Neural cell (in vitro differentiated cells): ENCODE data around the gene FYCO1. TPM values are rescaled to one million over a fixed set of nuclear protein-coding genes. Genes with fewer than 3 reads are reported as not detected.

Experiments
- H2AFZ ChIP-seq: fragments of 200-600, 300-800 bp; sonication (generic), shearing (Covaris generic); 2 replicates; pipeline ENCODE4 v1.6.0; 2014; ENCODE audit warnings: low read depth, mild to moderate bottlenecking, antibody characterized with exemption, low read length, moderate library complexity
- H3F3A ChIP-seq: fragments of 200-600 bp; shearing (Covaris generic); 2 replicates; pipeline ENCODE4 v1.6.1; 2016; ENCODE audit warnings: mild to moderate bottlenecking, moderate library complexity, mixed read lengths, antibody characterized with exemption, low read length; ENCODE audit not compliant: insufficient read depth, poor library complexity, severe bottlenecking
- H3K27ac ChIP-seq: fragments of 200-600, 300-800 bp; sonication (generic), shearing (Covaris generic); 2 replicates; pipeline ENCODE4 v1.5.1; 2014; ENCODE audit warnings: mild to moderate bottlenecking, low read length, moderate library complexity
- H3K27me3 ChIP-seq: fragments of 300-800, 200-600 bp; sonication (generic), shearing (Covaris generic); 2 replicates; pipeline ENCODE4 v1.6.0; 2014; ENCODE audit warnings: mild to moderate bottlenecking, low read depth, low read length, moderate library complexity; ENCODE audit not compliant: insufficient read depth
- H3K36me3 ChIP-seq: fragments of 300-800, 200-600 bp; sonication (generic), shearing (Covaris generic); 2 replicates; pipeline ENCODE4 v1.5.1; 2014; ENCODE audit warnings: mild to moderate bottlenecking, antibody characterized with exemption, low read length, moderate library complexity; ENCODE audit not compliant: insufficient read depth
- H3K4me2 ChIP-seq: fragments of 300-800, 200-600 bp; sonication (generic), shearing (Covaris generic); 2 replicates; pipeline ENCODE4 v1.6.0; 2014; ENCODE audit warnings: mild to moderate bottlenecking, low read length
- H3K4me3 ChIP-seq: fragments of 300-800, 200-600 bp; sonication (generic), shearing (Covaris generic); 2 replicates; pipeline ENCODE4 v1.5.1; 2014; ENCODE audit warnings: mild to moderate bottlenecking, low read length, moderate library complexity
- H3K79me2 ChIP-seq: fragments of 200-600 bp; shearing (Covaris generic); replicated peaks from 2 replicates; pipeline ENCODE4 v1.6.0; 2014; ENCODE audit warnings: mild to moderate bottlenecking, low read length, moderate library complexity; ENCODE audit not compliant: insufficient read depth
- H3K9ac ChIP-seq: fragments of 300-800, 200-600 bp; sonication (generic), shearing (Covaris generic); 2 replicates; pipeline ENCODE4 v1.6.1; 2016; ENCODE audit warnings: mild to moderate bottlenecking, low read length, mixed read lengths
- H3K9me2 ChIP-seq: fragments of 200-600 bp; shearing (Covaris generic); 2 replicates; pipeline ENCODE4 v1.6.1; 2016; ENCODE audit warnings: mild to moderate bottlenecking, low read length, mixed read lengths; ENCODE audit not compliant: insufficient read depth
- H3K9me3 ChIP-seq: fragments of 200-600, 300-800 bp; sonication (generic), shearing (Covaris generic); 2 replicates; pipeline ENCODE4 v1.6.1; 2016; ENCODE audit warnings: mild to moderate bottlenecking, mixed run types, low read length, moderate library complexity, mixed read lengths
- H4K20me1 ChIP-seq: fragments of 200-600 bp; shearing (Covaris generic); 2 replicates; pipeline ENCODE4 v1.6.1; 2016; ENCODE audit warnings: mild to moderate bottlenecking, mixed run types; ENCODE audit not compliant: insufficient read depth
- EP300 ChIP-seq: fragments of 450-650 bp; conservative IDR thresholded peaks from 2 replicates; pipeline ENCODE4 v1.6.1; 2014; ENCODE audit warnings: antibody characterized with exemption, mild to moderate bottlenecking, moderate library complexity; ENCODE audit not compliant: poor library complexity, severe bottlenecking
- EZH2 ChIP-seq: fragments of 200-600, 300-800 bp; shearing (Covaris generic), sonication (generic); IDR thresholded peaks from 2 replicates; pipeline ENCODE4 v1.6.1; 2014; ENCODE audit warnings: antibody characterized with exemption, low read length, borderline replicate concordance, mild to moderate bottlenecking; ENCODE audit not compliant: insufficient read depth, poor library complexity, severe bottlenecking
- MXI1 ChIP-seq: fragments of 450-650 bp; conservative IDR thresholded peaks from 2 replicates; pipeline ENCODE4 v1.6.1; 2014; ENCODE audit warnings: antibody characterized with exemption, mild to moderate bottlenecking; ENCODE audit not compliant: poor library complexity, severe bottlenecking
- POLR2AphosphoS5 ChIP-seq: IDR thresholded peaks from 2 replicates; pipeline ENCODE4 v1.6.1; 2012
- RAD21 ChIP-seq: fragments of 450-650 bp; conservative IDR thresholded peaks from 2 replicates; pipeline ENCODE4 v1.6.1; 2014; ENCODE audit warnings: antibody characterized with exemption, mild to moderate bottlenecking, moderate library complexity
- REST ChIP-seq: IDR thresholded peaks from 2 replicates; pipeline ENCODE4 v1.6.1; 2012; ENCODE audit warnings: borderline replicate concordance
- SMC3 ChIP-seq: fragments of 450-650 bp; conservative IDR thresholded peaks from 2 replicates; pipeline ENCODE4 v1.6.1; 2014; ENCODE audit warnings: antibody characterized with exemption, mild to moderate bottlenecking, moderate library complexity; ENCODE audit not compliant: poor library complexity
- TAF1 ChIP-seq: IDR thresholded peaks from 2 replicates; pipeline ENCODE4 v1.6.1; 2012; ENCODE audit warnings: low read depth
- polyA minus RNA-seq: library from RNA; depleted of rRNA, polyadenylated mRNA; stranded (reverse); fragments of >200 nt; gene quantifications from 2 replicates; pipeline ENCODE4 v1.2.3, GENCODE V29; 2014
- polyA plus RNA-seq: library from polyadenylated mRNA; depleted of rRNA; stranded (reverse); fragments of >200 nt; gene quantifications from 2 replicates; pipeline ENCODE4 v1.2.3, GENCODE V29; 2014
- TF ChIP-seq, protein P1 (sequence below): fragments of 450-650 bp; IDR thresholded peaks from 2 replicates; pipeline ENCODE4 v1.5.1; 2014; ENCODE audit warnings: antibody characterized with exemption, mild to moderate bottlenecking, moderate library complexity; ENCODE audit not compliant: poor library complexity, severe bottlenecking

FYCO1 gene
- polyA plus RNA-seq (0.12 TPM in 1 of 2 replicates, not detected in the other), polyA minus RNA-seq (0.24 and 0.35 TPM in 2 replicates)

DNA sequence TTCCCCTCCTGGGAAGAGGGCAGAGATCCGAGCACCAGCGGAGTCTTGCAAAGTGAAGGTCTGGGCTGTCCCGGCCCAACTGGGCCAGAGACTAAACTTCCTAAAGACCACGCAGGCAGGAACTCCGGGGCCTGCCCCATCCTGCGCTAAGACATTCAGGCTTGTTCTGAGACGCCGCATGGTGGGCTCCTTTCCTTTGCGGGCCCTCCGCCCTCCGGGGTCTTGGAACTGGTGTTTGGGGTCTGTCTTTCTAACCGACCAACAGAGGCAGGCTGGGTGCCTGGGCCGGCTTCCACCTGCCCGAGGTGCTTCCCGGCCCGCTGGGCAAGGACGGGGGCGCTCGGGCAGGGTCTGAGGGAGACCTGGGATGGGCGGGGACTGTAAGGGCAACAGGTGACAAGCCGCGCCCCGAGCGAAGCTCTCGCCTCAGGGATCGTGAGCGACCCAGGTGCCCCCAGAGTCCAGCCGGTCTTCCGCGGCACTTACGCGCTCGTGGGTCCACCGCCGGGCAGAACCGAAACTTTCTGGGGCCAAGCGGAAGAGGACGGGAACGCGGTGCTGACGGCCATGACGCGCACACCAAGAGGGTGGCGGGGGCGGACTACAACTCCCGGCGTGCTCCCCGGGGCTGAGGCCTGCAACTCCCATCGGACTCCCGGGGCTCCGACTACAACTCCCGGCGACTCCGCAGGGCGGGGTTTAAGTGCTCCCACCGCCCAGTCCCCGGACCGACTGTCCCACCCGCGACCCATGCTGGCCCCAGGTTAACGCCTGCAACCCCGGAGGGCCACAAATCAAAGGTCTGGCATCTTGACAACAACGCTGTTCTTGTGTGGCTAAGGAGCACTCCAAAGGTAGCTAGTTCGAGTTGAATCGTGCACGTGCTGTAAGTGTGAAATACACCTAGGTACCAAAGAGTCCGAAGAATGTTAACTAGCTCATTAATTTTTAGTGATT is at the start of gene FYCO1:
Gene FYCO1 (minus strand): TSS at position 589 of the 957 bp plus-strand sequence. CDS start 10,914 bp downstream, outside the sequence.
- no peaks in the 10 kb centered on the region for H3F3A ChIP-seq
- no peak within 1 kb of the TSS for H3K27ac ChIP-seq

DNA sequence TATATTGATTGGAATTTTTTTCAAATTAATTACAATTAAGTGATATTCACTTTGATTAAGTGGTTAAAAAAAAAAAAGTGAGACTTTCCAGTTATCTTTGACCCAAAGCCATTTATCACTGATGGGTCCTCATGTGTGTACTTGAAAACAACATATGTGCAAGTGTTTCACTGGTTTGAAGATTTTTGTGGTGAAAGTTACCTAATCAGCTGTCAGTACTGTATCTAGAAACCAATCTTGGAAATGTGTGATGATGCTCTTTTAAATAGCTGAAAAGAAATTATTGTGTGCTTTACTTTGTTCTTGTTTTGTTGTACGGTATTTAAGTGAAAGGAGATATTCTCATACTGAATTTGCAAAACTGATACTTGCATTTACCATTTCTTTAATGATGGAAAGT is 43.3 kb upstream of the FYCO1 start:
- no peaks in the 10 kb centered on the region for H3K79me2 ChIP-seq
- no peak for TF ChIP-seq EP300
- TF ChIP-seq EZH2, result no peak
- no peak for TF ChIP-seq TAF1
- TF ChIP-seq MXI1, result no peak
- no peak for TF ChIP-seq POLR2AphosphoS5
- TF ChIP-seq RAD21, result no peak
- TF ChIP-seq REST, result no peak

More for the DNA sequence above, at the start of gene FYCO1:
- Histone ChIP-seq H3K9me2 (no peaks in the 10 kb centered on the region), H3K27me3 (no peaks in the 10 kb centered on the region), H3K9me3 (no peaks in the 10 kb centered on the region), H4K20me1 (no peaks in the 10 kb centered on the region), H3K4me2 (peak within 1 kb of the TSS; percentile 53), H3K36me3 (no peaks in the 10 kb centered on the region), H2AFZ (peak within 1 kb of the TSS; percentile 25), H3K79me2 (no peaks in the 10 kb centered on the region), H3K9ac (peak within 1 kb of the TSS; percentile 6), H3K4me3 (peak within 1 kb of the TSS; percentile 78)
- no peak for TF ChIP-seq EZH2
- TF ChIP-seq EP300, result no peak
- peak; percentile 26 for TF ChIP-seq SMC3
- TF ChIP-seq, protein P1, sequence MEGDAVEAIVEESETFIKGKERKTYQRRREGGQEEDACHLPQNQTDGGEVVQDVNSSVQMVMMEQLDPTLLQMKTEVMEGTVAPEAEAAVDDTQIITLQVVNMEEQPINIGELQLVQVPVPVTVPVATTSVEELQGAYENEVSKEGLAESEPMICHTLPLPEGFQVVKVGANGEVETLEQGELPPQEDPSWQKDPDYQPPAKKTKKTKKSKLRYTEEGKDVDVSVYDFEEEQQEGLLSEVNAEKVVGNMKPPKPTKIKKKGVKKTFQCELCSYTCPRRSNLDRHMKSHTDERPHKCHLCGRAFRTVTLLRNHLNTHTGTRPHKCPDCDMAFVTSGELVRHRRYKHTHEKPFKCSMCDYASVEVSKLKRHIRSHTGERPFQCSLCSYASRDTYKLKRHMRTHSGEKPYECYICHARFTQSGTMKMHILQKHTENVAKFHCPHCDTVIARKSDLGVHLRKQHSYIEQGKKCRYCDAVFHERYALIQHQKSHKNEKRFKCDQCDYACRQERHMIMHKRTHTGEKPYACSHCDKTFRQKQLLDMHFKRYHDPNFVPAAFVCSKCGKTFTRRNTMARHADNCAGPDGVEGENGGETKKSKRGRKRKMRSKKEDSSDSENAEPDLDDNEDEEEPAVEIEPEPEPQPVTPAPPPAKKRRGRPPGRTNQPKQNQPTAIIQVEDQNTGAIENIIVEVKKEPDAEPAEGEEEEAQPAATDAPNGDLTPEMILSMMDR, result no peak
- TF ChIP-seq TAF1, result no peak
- no peak for TF ChIP-seq REST
- TF ChIP-seq RAD21, result no peak
- peak; percentile 66 for TF ChIP-seq MXI1
- TF ChIP-seq POLR2AphosphoS5, result no peak

More for the DNA sequence above, 43.3 kb upstream of the FYCO1 start:
- H3K36me3 ChIP-seq, result no peaks in the 10 kb centered on the region
- no peaks in the 10 kb centered on the region for H4K20me1 ChIP-seq
- H3K4me3 ChIP-seq, result no peak overlapping the region
- H3K27me3 ChIP-seq, result no peaks in the 10 kb centered on the region
- no peak overlapping the region for H3K4me2 ChIP-seq
- no peaks in the 10 kb centered on the region for H3F3A ChIP-seq
- H3K9me2 ChIP-seq, result no peaks in the 10 kb centered on the region
- H2AFZ ChIP-seq, result no peak overlapping the region
- H3K9ac ChIP-seq, result no peak overlapping the region
- no peaks in the 10 kb centered on the region for H3K9me3 ChIP-seq
- no peak overlapping the region for H3K27ac ChIP-seq
